ENCODE data around the gene PSG4.
"Not testable (repeated sequence)": the region's sequence is repeated elsewhere in the genome, so short reads cannot be mapped to it uniquely, and the experiment has no call there.

PSG4 gene

GRCh38 chr19:43205471-43206105 lies at the start of gene PSG4:
Gene PSG4 (minus strand): TSS chr19:43205638. CDS start chr19:43205536, 102 bp downstream.
- not testable (repeated sequence) for DNase-seq

DNA sequence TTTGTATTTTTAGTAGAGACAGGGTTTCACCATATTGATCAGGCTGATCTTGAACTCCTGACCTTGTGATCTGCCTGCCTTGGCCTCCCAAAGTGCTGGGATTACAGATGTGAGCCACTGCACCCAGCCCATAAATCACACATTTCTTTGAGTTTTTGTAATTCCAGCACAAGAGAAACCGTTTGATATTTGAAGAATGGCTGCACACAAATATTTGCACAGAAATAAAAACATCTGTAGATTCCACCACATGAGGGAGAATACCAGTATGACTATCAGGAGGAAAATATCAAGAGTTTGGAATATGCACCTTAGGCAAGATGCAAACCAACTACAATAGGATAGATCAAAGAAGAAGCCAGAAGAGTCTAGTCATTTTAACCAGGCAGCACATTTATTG lies 46.0 kb upstream of the PSG4 start:
- DNase-seq: not testable (repeated sequence)

GRCh38 chr19:43250296-43250695 lies 44.9 kb upstream of the PSG4 start:
- not testable (repeated sequence) for DNase-seq

- not testable (repeated sequence) for DNase-seq
Observed at GRCh38 chr19:43248635-43249002, 43.2 kb upstream of the PSG4 start.

DNA sequence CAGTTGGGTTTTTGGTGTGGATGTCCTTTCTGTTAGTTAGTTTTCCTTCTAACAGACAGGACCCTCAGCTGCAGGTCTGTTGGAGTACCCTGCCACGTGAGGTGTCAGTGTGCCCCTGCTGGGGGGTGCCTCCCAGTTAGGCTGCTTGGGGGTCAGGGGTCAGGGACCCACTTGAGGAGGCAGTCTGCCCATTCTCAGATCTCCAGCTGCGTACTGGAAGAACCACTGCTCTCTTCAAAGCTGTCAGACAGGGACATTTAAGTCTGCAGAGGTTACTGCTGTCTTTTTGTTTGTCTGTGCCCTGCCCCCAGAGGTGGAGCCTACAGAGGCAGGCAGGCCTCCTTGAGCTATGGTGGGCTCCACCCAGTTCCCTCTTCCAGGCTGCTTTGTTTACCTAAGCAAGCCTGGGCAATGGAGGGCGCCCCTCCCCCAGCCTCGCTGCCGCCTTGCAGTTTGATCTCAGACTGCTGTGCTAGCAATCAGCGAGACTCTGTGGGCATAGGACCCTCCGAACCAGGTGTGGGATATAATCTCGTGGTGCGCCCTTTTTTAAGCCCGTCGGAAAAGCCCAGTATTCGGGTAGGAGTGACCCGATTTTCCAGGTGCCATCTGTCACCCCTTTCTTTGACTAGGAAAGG lies 41.9 kb upstream of the PSG4 start:
- DNase-seq: not testable (repeated sequence)

GRCh38 chr19:43245848-43246247 lies 40.4 kb upstream of the PSG4 start:
- not testable (repeated sequence) for DNase-seq

DNA sequence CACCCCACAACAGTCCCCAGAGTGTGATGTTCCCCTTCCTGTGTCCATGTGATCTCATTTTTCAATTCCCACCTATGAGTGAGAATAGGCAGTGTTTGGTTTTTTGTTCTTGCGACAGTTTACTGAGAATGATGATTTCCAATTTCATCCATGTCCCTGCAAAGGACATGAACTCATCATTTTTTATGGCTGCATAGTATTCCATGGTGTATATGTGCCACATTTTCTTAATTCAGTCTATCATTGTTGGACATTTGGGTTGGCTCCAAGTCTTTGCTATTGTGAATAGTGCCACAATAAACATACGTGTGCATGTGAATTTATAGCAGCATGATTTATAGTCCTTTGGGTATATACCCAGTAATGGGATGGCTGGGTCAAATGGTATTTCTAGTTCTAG lies 36.8 kb upstream of the PSG4 start:
- not testable (repeated sequence) for DNase-seq

GRCh38 chr19:43238213-43238612 lies 32.8 kb upstream of the PSG4 start:
- DNase-seq: not testable (repeated sequence)

GRCh38 chr19:43235686-43236085 lies 30.2 kb upstream of the PSG4 start:
- DNase-seq: not testable (repeated sequence)

GRCh38 chr19:43229315-43229714 lies 23.9 kb upstream of the PSG4 start:
- DNase-seq: no peak

GRCh38 chr19:43228730-43229129 lies 23.3 kb upstream of the PSG4 start:
- not testable (repeated sequence) for DNase-seq

GRCh38 chr19:43226986-43227385 lies 21.5 kb upstream of the PSG4 start:
- DNase-seq: not testable (repeated sequence)

DNA sequence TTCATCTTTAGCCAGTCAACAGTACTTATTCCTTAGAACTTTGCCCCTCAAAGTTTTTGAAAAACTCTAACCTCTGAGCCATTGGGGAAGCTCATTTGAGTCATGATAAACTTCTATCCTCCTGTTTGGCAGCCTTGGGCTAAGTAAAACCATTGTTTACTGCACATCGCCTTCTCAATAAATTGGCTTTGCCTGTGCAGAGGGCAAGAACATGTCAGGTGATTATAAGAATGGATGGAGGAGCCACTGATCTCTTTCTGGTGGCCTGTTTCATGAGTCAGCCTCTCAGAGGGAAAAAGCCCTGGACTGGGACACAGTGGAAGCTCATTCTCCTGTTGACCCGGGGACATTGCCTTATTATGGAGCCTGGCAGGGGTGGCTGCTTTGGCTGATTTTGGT lies 19.4 kb upstream of the PSG4 start:
- no peak for DNase-seq

DNA sequence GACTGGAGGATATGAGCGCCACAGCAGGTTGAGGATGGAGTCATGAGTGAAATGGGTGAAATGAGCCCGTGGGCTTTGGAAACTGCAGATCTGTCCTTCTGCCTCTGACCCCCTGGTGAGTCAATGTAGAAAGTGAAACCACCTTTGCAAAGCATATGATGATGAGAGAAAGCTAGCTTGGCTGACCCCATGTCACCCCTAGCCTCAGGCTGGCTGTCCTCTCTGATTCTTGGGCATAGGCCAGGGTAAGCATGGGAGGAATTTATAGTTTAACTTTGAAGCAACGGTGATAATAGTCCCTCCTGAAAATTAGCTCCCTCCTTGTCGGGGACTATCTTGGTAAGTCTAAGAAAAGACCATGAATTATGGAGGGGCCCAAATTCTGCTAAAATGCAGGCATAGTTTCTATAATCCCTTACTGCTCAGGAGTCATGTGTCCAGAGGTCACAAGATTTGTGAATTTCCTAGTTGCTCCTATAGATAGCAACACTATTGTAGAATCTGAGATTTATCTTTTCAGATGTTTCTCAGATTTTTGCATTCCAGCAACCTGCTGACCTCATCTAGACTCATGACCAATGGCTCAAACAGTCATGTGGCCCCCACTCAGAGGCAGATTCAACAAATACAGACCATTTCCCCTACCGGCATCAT lies 18.9 kb upstream of the PSG4 start:
- DNase-seq: not testable (repeated sequence)

- not testable (repeated sequence) for DNase-seq
Observed at GRCh38 chr19:43221891-43222290, 16.5 kb upstream of the PSG4 start.

- DNase-seq: not testable (repeated sequence)
Observed at GRCh38 chr19:43219136-43219535, 13.7 kb upstream of the PSG4 start.

- not testable (repeated sequence) for DNase-seq
Observed at GRCh38 chr19:43215881-43216280, 10.4 kb upstream of the PSG4 start.

DNA sequence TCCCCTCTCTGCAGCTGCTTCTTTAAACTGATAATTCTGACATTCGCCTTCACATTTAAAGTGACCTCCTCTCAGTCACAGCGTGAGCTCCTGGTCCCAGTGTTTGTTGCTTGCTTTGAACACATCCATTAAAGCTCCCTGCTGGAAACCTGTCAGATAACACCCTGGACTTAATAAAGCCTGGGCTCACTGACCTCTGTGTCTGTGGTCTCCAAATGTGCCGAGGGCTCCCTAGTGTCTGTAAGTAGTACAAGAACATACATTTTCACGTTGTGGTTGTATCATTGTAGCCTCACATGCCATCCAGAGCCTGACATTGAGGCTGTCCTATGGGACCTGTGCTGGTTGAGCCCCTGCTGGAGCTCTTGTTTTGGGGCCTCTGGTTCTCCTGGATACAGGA lies 2.6 kb upstream of the PSG4 start:
- no peak for DNase-seq

- not testable (repeated sequence) for DNase-seq
Observed at GRCh38 chr19:43207174-43207573, 1.7 kb upstream of the PSG4 start.

DNA sequence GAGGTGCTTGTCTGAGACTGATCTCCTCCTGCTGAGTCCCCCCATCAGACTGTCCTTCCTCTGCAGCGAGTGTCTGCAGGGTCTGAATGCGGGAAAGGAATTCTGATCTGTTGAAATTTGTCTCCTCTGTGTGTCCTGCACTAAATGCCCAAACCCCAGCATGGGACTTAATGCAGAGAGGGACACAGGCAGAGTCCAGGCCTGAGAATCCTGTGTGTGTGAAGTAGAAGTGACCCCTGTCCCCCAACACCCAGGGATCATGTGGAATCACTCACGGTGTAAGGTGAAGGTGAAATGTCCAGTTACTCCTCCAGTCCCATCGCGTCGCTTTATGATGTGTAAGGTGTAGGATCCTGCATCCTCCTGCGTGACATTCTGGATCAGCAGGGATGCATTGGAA lies 1.8 kb downstream of the PSG4 start:
- not testable (repeated sequence) for DNase-seq

- not testable (repeated sequence) for DNase-seq
Observed at GRCh38 chr19:43201891-43202290, 3.5 kb downstream of the PSG4 start.

DNA sequence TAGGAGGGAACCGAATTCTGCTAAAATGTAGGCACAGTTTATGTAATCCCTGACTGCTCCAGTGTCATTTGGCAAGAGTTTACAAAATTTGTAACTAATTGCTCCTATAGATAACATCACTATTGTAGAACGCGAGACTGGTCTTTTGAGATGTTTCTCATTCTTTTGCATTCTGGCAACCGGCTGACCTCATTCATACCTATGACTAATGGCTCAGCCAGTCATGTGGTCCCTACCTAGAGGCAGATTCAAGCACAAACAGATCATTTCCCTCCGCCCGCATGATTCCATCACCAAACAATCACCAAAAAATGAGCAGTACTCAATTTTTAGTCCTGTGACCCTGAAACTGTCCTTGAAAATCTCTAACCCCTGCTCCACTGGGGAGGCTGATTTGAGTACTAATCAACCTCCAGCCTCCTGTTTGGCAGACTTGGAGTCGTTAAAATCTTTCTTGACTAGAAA lies 4.1 kb downstream of the PSG4 start:
- not testable (repeated sequence) for DNase-seq

- not testable (repeated sequence) for DNase-seq
Observed at GRCh38 chr19:43198686-43199419, 6.6 kb downstream of the PSG4 start.
